Activated CD4-positive, alpha-beta T cell treated with anti-CD3 and anti-CD28 coated beads, Interleukin-2, amount 50 U/mL, for 1 hour (primary cell): ENCODE results near the gene WTAP.
"Not testable (repeated sequence)": the region's sequence is repeated elsewhere in the genome, so short reads cannot be mapped to it uniquely, and the experiment has no call there.

ENCODE experiments used
- DNase-seq: peaks from one replicate; pipeline ENCODE4 v3.0.0-alpha.2; 2020

WTAP gene

DNA sequence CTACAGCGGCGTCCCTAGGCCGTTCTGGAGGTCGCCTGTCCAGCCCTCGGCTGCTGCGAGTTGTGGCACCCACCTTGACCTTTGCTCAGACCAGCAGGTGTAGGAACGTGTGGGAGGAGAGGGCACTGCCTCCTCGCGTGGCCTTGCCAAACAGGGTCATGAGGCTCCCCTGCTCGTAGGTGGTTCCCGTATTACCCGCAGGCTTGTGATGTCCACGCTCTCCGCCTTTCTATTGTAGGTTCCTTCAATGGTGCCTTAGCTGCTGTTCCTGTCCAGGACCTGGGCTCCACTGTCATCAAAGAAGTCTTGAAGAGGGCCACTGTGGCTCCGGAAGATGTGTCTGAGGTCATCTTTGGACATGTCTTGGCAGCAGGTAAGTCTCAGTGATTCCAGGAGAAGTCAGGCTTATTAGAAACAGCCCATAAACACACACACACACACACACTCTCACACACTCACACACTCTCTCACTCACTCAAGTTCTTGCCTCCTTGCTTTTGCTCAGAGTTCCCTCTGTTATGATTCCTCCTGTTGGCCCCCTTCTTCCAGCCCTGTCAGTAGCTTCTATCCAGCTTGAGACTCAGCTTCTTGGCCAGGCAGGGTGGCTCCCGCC, 35.5 kb downstream of the WTAP start:
- peak; percentile 8 for DNase-seq

DNA sequence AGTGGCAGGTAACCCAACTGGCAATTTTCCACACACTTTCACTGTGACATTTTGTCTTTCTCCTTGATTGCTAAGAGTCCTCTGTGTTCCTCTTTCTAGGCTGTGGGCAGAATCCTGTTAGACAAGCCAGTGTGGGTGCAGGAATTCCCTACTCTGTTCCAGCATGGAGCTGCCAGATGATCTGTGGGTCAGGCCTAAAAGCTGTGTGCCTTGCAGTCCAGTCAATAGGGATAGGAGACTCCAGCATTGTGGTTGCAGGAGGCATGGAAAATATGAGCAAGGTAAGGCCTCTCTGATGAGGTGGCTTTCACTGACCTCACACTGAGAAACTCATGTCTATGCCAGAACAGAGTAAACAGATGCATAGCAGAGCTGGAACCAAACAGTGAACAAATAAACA, 39.6 kb downstream of the WTAP start:
- no peak for DNase-seq

- no peak for DNase-seq
Measured at GRCh38 chr6:159769470-159769869, 42.2 kb downstream of the WTAP start.

- no peak for DNase-seq
Measured at GRCh38 chr6:159772196-159772595, 44.9 kb downstream of the WTAP start.

- no peak for DNase-seq
Measured at GRCh38 chr6:159777240-159777904, 50.1 kb downstream of the WTAP start.

- no peak for DNase-seq
Measured at GRCh38 chr6:159778131-159778530, 50.8 kb downstream of the WTAP start.

DNA sequence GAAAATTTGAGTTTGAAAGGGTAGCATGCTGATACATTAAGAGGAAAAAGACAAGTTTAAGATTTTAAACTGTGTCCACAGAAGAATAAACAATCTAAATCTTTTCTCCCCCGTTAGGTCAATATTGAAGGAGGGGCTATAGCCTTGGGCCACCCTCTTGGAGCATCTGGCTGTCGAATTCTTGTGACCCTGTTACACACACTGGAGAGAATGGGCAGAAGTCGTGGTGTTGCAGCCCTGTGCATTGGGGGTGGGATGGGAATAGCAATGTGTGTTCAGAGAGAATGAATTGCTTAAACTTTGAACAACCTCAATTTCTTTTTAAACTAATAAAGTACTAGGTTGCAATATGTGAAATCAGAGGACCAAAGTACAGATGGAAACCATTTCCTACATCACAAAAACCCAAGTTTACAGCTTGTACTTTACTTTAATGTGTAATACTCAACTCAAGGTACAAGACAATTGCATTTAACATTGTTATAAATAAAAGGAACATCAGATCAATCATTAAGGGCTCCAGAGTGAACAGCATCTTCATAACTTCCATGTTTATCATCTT, 51.3 kb downstream of the WTAP start:
- no peak for DNase-seq

- no peak for DNase-seq
Measured at GRCh38 chr6:159788276-159788675, 61.0 kb downstream of the WTAP start.

DNA sequence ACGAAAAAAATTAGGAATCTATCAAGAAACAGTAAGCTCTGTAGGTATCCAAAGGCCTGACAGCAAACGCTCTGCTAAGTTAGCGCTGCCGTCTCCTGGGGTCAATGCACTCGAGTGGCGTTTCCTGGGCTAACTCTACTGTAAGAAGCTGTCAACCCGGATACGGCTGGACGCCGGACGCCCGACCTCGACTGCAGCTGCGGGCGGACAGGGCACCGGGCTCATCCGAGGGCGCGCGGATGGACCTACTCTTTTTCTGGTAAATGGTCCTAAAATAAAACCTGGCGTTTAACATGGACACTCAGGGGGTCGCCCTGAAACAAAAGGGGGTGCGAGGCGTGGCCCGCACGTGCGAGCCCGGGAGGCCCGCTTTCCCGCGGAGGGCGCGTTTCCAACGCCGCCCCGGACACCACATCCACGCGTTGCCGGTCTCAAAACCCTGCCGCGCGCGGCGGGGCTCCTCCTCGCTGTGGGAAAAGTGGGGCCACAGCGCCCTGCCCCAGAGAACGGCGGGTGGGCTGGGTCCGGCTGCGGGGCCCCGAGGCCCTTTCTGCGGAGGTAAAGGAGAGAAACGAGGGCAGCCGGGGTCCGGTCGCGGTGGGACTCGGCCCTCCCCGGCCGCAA, 61.6 kb downstream of the WTAP start:
- peak; percentile 20 for DNase-seq

GRCh38 chr6:159789377-159790148, 62.3 kb downstream of the WTAP start, which contains the start of gene TCP1:
TSS of gene TCP1 (minus strand) at chr6:159789602. CDS start at chr6:159789468, 134 bp downstream.
- peak; percentile 99 for DNase-seq

- DNase-seq = peak; percentile 81
Measured at GRCh38 chr6:159790149-159790955, 63.0 kb downstream of the WTAP start, which contains the start of gene MRPL18. TSS of gene MRPL18 (plus strand) at chr6:159790467. CDS start at chr6:159790588, 121 bp downstream.

- DNase-seq = peak; percentile 4
Measured at GRCh38 chr6:159790956-159791598, 63.8 kb downstream of the WTAP start.

- not testable (repeated sequence) for DNase-seq
Measured at GRCh38 chr6:159794976-159795375, 67.7 kb downstream of the WTAP start.

DNA sequence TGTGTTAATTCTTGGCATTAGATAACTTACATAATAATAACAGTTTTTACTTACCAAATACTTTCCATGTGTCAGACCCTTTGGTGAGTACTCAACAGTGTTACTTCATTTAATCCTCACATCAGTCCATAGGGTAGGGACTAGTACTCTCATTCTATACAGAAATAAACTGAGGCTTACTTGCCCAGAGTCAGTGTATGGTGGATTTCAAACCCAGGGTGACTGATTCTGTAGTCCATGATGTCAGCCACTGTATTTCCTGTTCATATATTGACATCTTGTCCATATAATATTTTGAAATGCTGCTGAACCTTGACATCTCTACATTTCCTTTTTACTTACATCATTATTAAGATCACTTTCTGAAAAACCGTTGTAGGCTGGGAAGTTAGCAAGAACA, 70.2 kb downstream of the WTAP start:
- no peak for DNase-seq

- no peak for DNase-seq
Measured at GRCh38 chr6:159800141-159800865, 73.0 kb downstream of the WTAP start, which contains the start of gene PNLDC1. TSS of gene PNLDC1 (plus strand) at chr6:159800276. CDS start at chr6:159800308, 32 bp downstream.

DNA sequence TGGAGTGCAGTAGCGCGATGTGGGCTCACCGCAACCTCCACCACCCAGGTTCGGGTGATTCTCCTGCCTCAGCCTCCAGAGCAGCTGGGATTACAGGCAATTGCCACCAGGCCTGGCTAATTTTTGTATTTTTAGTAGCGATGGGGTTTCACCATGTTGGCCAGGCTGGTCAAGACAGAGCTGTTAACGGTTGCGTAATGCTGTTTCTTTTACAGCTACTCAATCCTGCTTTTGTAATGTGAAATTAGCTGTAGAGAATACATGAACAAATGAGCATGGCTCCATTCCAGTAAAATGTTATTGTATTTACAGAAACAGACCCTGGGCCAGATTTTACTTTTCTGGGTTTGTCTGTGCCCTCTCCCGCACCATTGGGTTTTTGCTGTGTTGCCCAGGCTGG, 74.6 kb downstream of the WTAP start:
- no peak for DNase-seq

- DNase-seq = no peak
Measured at GRCh38 chr6:159804504-159804903, 77.2 kb downstream of the WTAP start.

DNA sequence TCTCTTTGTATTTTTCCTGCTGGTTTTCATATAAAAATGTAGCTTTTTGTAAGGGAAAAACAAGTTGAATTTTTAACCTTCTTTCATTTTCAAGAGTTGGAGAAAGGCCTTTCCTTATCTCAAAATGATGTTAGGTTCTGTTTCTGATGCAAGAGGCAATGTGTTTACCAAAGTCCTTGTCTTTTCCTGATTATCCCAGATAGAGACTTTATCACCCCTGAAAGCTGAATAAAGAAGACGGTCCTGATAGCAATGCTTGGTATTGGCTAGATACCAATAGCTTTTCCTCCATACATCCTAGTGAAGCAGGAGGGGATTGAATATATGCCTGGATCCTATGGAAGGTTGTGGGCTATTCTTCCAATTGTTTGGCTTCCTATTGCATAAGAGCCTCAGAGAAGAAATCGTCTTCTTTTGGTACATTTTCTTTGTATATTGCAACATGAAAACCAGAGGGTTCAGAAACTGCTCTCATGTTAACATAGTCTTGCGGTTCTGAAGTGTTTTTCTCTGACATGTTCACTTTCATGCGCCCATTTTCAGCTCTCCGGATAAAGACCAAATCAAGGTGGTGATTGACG, 78.2 kb downstream of the WTAP start:
- DNase-seq = no peak
